ENCODE data around the gene ENTR1. TPM values are rescaled to one million over a fixed set of nuclear protein-coding genes. Genes with fewer than 3 reads are reported as not detected.

The ENTR1 gene
- total and polyA plus RNA-seq, 10 of the 15 experiments (the other 5 are each of a cell fraction or from before 2014, with no cell fraction given): 8.2 to 96.4 (median 41.1) TPM

- no peak for TF ChIP-seq SREBF2 (IDR thresholded peaks at IDR 0.05; ENCODE audit: low read length)
- TF ChIP-seq FOXK2 (IDR thresholded peaks at IDR 0.05): no peak
- TF ChIP-seq RELB (IDR thresholded peaks at IDR 0.05; ENCODE audit: low read depth): no peak
- TF ChIP-seq IKZF1 (conservative IDR thresholded peaks at IDR 0.05): 0 out of 2 replicates have a peak, but pooled peaks have one; percentile 19
- no peak for TF ChIP-seq ASH2L (IDR thresholded peaks at IDR 0.05; ENCODE audit: borderline replicate concordance, low read depth)
- TF ChIP-seq FOXM1 (IDR thresholded peaks at IDR 0.05; ENCODE audit: low read depth, low read length): no peak
- TF ChIP-seq ZNF687 (IDR thresholded peaks at IDR 0.05): no peak
- TF ChIP-seq NFYA (IDR thresholded peaks at IDR 0.05; ENCODE audit: borderline replicate concordance, low read depth, low read length): no peak
- peak in 1 of 2 experiments; percentile 47; a peak in 1 of 4 replicates for TF ChIP-seq CEBPB (IDR thresholded peaks at IDR 0.05; ENCODE audit: borderline replicate concordance in 1 of 2, low read depth in 2 of 2, low read length in 2 of 2)
- no peak for TF ChIP-seq HSF1 (IDR thresholded peaks at IDR 0.05; ENCODE audit: low read depth, low read length)
- TF ChIP-seq JUNB (IDR thresholded peaks at IDR 0.05): no peak
- TF ChIP-seq SMAD5 (IDR thresholded peaks at IDR 0.05; ENCODE audit: low read depth): no peak
- no peak for TF ChIP-seq ZBTB4 (CRISPR knock-in tag; IDR thresholded peaks at IDR 0.05)
- no peak for TF ChIP-seq EED (IDR thresholded peaks at IDR 0.05; ENCODE audit: low read depth)
- no peak for TF ChIP-seq ZZZ3 (IDR thresholded peaks at IDR 0.05; ENCODE audit: control insufficient read depth, insufficient read length, low read depth)
- TF ChIP-seq CTCF (IDR thresholded peaks at IDR 0.05 in 2 of 3, conservative IDR thresholded peaks at IDR 0.05 in 1 of 3; ENCODE audit: control insufficient read depth in 2 of 3, extremely low read depth in 1 of 3, insufficient read depth in 1 of 3, low read depth in 3 of 3, low read length in 3 of 3): peak in 1 of 3 experiments; percentile 10; a peak in 1 of 6 replicates
- peak; percentile 60 for TF ChIP-seq MXI1 (IDR thresholded peaks at IDR 0.05; ENCODE audit: low read depth, low read length)
These were observed 37.7 kb downstream of the ENTR1 start (continued) for GRCh38 chr9:136372561-136373299.

Measured in GM12878 (cell line).